Trophoblast cell (in vitro differentiated cells and primary cell): Measurements from ENCODE around the gene ATG14.

Source experiments
- DNase-seq, 2 donors: peaks; one replicate each; pipeline ENCODE4 v3.0.0-alpha.2; 2016
- H2AFZ ChIP-seq: 2 replicates; pipeline ENCODE4 v1.6.1; 2013; ENCODE audit warnings: low read length, moderate library complexity, mild to moderate bottlenecking; ENCODE audit not compliant: insufficient read depth, poor library complexity
- H2AK5ac ChIP-seq: 2 replicates; pipeline ENCODE4 v1.6.1; 2013; ENCODE audit warnings: mild to moderate bottlenecking, low read length
- H2BK120ac ChIP-seq: 2 replicates; pipeline ENCODE4 v1.6.1; 2013; ENCODE audit warnings: low read length, mild to moderate bottlenecking, moderate library complexity; ENCODE audit not compliant: insufficient read depth, poor library complexity
- H2BK12ac ChIP-seq: 2 replicates; pipeline ENCODE4 v1.6.1; 2013; ENCODE audit warnings: mild to moderate bottlenecking, low read length, moderate library complexity
- H2BK5ac ChIP-seq: 2 replicates; pipeline ENCODE4 v1.6.1; 2013; ENCODE audit warnings: low read length, low read depth, moderate library complexity, mild to moderate bottlenecking; ENCODE audit not compliant: poor library complexity
- H3K14ac ChIP-seq: 2 replicates; pipeline ENCODE4 v1.6.1; 2013; ENCODE audit warnings: mild to moderate bottlenecking, low read length
- H3K18ac ChIP-seq: 2 replicates; pipeline ENCODE4 v1.6.1; 2013; ENCODE audit warnings: mild to moderate bottlenecking, low read length
- H3K23ac ChIP-seq: 2 replicates; pipeline ENCODE4 v1.6.1; 2013; ENCODE audit warnings: low read length
- H3K27ac ChIP-seq: 2 replicates; pipeline ENCODE4 v1.5.1; 2013; ENCODE audit warnings: low read depth, mild to moderate bottlenecking, inconsistent platforms, low read length, moderate library complexity
- H3K27me3 ChIP-seq: 2 replicates; pipeline ENCODE4 v1.6.1; 2013; ENCODE audit warnings: inconsistent platforms, mild to moderate bottlenecking, low read length, moderate library complexity; ENCODE audit not compliant: insufficient read depth
- H3K36me3 ChIP-seq, 2 experiments: 1 replicate in 1 of 2; 2 replicates in 1 of 2; pipeline ENCODE4 v1.6.1; 2013; ENCODE audit warnings: low read length in 2 of 2, mild to moderate bottlenecking in 2 of 2, moderate library complexity in 1 of 2; ENCODE audit not compliant: insufficient read depth in 2 of 2, control insufficient read depth in 1 of 2
- H3K4ac ChIP-seq: 2 replicates; pipeline ENCODE4 v1.6.1; 2013; ENCODE audit warnings: low read depth, mild to moderate bottlenecking, low read length, moderate library complexity
- H3K4me1 ChIP-seq, 2 experiments: 1 replicate in 1 of 2; 2 replicates in 1 of 2; pipeline ENCODE4 v1.6.1; 2013; ENCODE audit warnings: low read length in 2 of 2, mild to moderate bottlenecking in 2 of 2, moderate library complexity in 1 of 2; ENCODE audit not compliant: insufficient read depth in 2 of 2, control insufficient read depth in 1 of 2
- H3K4me2 ChIP-seq: 2 replicates; pipeline ENCODE4 v1.6.1; 2013; ENCODE audit warnings: inconsistent platforms, mild to moderate bottlenecking, low read length, moderate library complexity
- H3K4me3 ChIP-seq: 2 replicates; pipeline ENCODE4 v1.5.1; 2013; ENCODE audit warnings: mild to moderate bottlenecking, low read depth, low read length, inconsistent platforms
- H3K79me1 ChIP-seq: one replicate; pipeline ENCODE4 v1.6.1; 2013; ENCODE audit warnings: low read length
- H3K79me2 ChIP-seq: 2 replicates; pipeline ENCODE4 v1.6.1; 2013; ENCODE audit warnings: low read length, mild to moderate bottlenecking; ENCODE audit not compliant: control insufficient read depth, insufficient read depth, poor library complexity
- H3K9ac ChIP-seq: 2 replicates; pipeline ENCODE4 v1.6.1; 2013; ENCODE audit warnings: mild to moderate bottlenecking, low read length
- H3K9me3 ChIP-seq: 2 replicates; pipeline ENCODE4 v1.6.1; 2013; ENCODE audit warnings: low read depth, mild to moderate bottlenecking, control low read depth, inconsistent platforms, low read length; ENCODE audit not compliant: insufficient read depth
- H4K12ac ChIP-seq: 2 replicates; pipeline ENCODE4 v1.6.1; 2013; ENCODE audit warnings: low read depth, mild to moderate bottlenecking, low read length, moderate library complexity
- H4K8ac ChIP-seq: 2 replicates; pipeline ENCODE4 v1.6.1; 2013; ENCODE audit warnings: low read depth, mild to moderate bottlenecking, low read length, moderate library complexity
- H4K91ac ChIP-seq: one replicate; pipeline ENCODE4 v1.6.1; 2013; ENCODE audit warnings: low read depth, mild to moderate bottlenecking, low read length, moderate library complexity
- WGBS: extraction: QIAGEN DNeasy Blood & Tissue Kit; methylation state at CpG from one replicate; pipeline ENCODE4 v1.1.7; 2013; ENCODE audit warnings: missing lambda C conversion rate; ENCODE audit not compliant: insufficient read length, insufficient coverage; ENCODE audit errors: extremely low coverage; 5-methylcytosine and 5-hydroxymethylcytosine counted together

The ATG14 gene

GRCh38 chr14:55351111-55351510, 60.5 kb downstream of the ATG14 start:
- H4K12ac ChIP-seq: no peak overlapping the region
- H2AK5ac ChIP-seq: no peak overlapping the region
- no peaks in the 10 kb centered on the region for H3K27me3 ChIP-seq
- H2BK12ac ChIP-seq: no peak overlapping the region
- H3K9ac ChIP-seq: no peak overlapping the region
- H3K4me2 ChIP-seq: no peak overlapping the region
- H4K91ac ChIP-seq: no peak overlapping the region
- H3K36me3 ChIP-seq: peaks cover 13 to 29% of the 10 kb centered on the region in 2 experiments
- H3K18ac ChIP-seq: no peak overlapping the region
- WGBS: no CpG with 5 or more reads among the region's 9 CpGs
- no peak overlapping the region for H2AFZ ChIP-seq
- H3K79me1 ChIP-seq: no peaks in the 10 kb centered on the region
- H2BK5ac ChIP-seq: no peak overlapping the region
- H3K79me2 ChIP-seq: peaks cover 1% of the 10 kb centered on the region
- no peak overlapping the region for H3K14ac ChIP-seq
- no peak overlapping the region for H2BK120ac ChIP-seq
- no peak overlapping the region for H3K4ac ChIP-seq
- no peak overlapping the region for H4K8ac ChIP-seq
- no peak overlapping the region for H3K4me3 ChIP-seq
- no peak overlapping the region for H3K23ac ChIP-seq
- DNase-seq: no peak
- no peak overlapping the region for H3K27ac ChIP-seq
- no peaks in the 10 kb centered on the region for H3K9me3 ChIP-seq
- H3K4me1 ChIP-seq: no peaks in the 10 kb centered on the region

GRCh38 chr14:55350461-55350860, 61.2 kb downstream of the ATG14 start:
- H3K79me1 ChIP-seq: no peaks in the 10 kb centered on the region
- H3K14ac ChIP-seq: no peak overlapping the region
- H3K79me2 ChIP-seq: peaks cover 1% of the 10 kb centered on the region
- H2BK120ac ChIP-seq: no peak overlapping the region
- H2AK5ac ChIP-seq: no peak overlapping the region
- no peak for DNase-seq
- WGBS: no CpG with 5 or more reads among the region's 4 CpGs
- no peak overlapping the region for H2AFZ ChIP-seq
- H4K12ac ChIP-seq: no peak overlapping the region
- peaks cover 10 to 26% of the 10 kb centered on the region in 2 experiments for H3K36me3 ChIP-seq
- H3K18ac ChIP-seq: no peak overlapping the region
- no peaks in the 10 kb centered on the region for H3K27me3 ChIP-seq
- no peak overlapping the region for H2BK5ac ChIP-seq
- H3K9ac ChIP-seq: no peak overlapping the region
- no peaks in the 10 kb centered on the region for H3K4me1 ChIP-seq
- H2BK12ac ChIP-seq: no peak overlapping the region
- no peak overlapping the region for H3K23ac ChIP-seq
- no peak overlapping the region for H4K8ac ChIP-seq
- H4K91ac ChIP-seq: no peak overlapping the region
- H3K4me3 ChIP-seq: no peak overlapping the region
- H3K4me2 ChIP-seq: no peak overlapping the region
- H3K9me3 ChIP-seq: no peaks in the 10 kb centered on the region
- no peak overlapping the region for H3K4ac ChIP-seq
- no peak overlapping the region for H3K27ac ChIP-seq

- H2BK120ac ChIP-seq: no peak overlapping the region
- H3K9me3 ChIP-seq: no peaks in the 10 kb centered on the region
- no peak overlapping the region for H3K4me2 ChIP-seq
- no peak overlapping the region for H3K14ac ChIP-seq
- H3K23ac ChIP-seq: no peak overlapping the region
- no peak overlapping the region for H2BK5ac ChIP-seq
- 100% methylated on average over 1 of the region's 12 CpGs for WGBS
- H2AK5ac ChIP-seq: no peak overlapping the region
- H3K79me1 ChIP-seq: no peaks in the 10 kb centered on the region
- H4K8ac ChIP-seq: no peak overlapping the region
- H3K36me3 ChIP-seq: peaks cover 10 to 22% of the 10 kb centered on the region in 2 experiments
- no peak overlapping the region for H4K91ac ChIP-seq
- H3K4me3 ChIP-seq: no peak overlapping the region
- H3K27me3 ChIP-seq: no peaks in the 10 kb centered on the region
- H3K4ac ChIP-seq: no peak overlapping the region
- H4K12ac ChIP-seq: no peak overlapping the region
- H2BK12ac ChIP-seq: no peak overlapping the region
- H3K4me1 ChIP-seq: no peaks in the 10 kb centered on the region
- no peak overlapping the region for H2AFZ ChIP-seq
- no peak overlapping the region for H3K9ac ChIP-seq
- peaks cover 1% of the 10 kb centered on the region for H3K79me2 ChIP-seq
- H3K27ac ChIP-seq: no peak overlapping the region
- H3K18ac ChIP-seq: no peak overlapping the region
- DNase-seq: no peak
These were observed 62.1 kb downstream of the ATG14 start for GRCh38 chr14:55349565-55349964.

- no peak overlapping the region for H2AK5ac ChIP-seq
- no peak overlapping the region for H3K23ac ChIP-seq
- no peak overlapping the region for H4K91ac ChIP-seq
- H3K4me2 ChIP-seq: no peak overlapping the region
- no CpG with 5 or more reads among the region's 4 CpGs for WGBS
- no peak overlapping the region for H2AFZ ChIP-seq
- H4K12ac ChIP-seq: no peak overlapping the region
- peaks cover 10 to 22% of the 10 kb centered on the region in 2 experiments for H3K36me3 ChIP-seq
- H3K79me2 ChIP-seq: peaks cover 1% of the 10 kb centered on the region
- no peak overlapping the region for H3K14ac ChIP-seq
- H3K79me1 ChIP-seq: no peaks in the 10 kb centered on the region
- no peak overlapping the region for H3K27ac ChIP-seq
- H2BK12ac ChIP-seq: no peak overlapping the region
- DNase-seq: no peak
- H2BK120ac ChIP-seq: no peak overlapping the region
- H3K9me3 ChIP-seq: no peaks in the 10 kb centered on the region
- H3K9ac ChIP-seq: no peak overlapping the region
- H2BK5ac ChIP-seq: no peak overlapping the region
- H3K4me3 ChIP-seq: no peak overlapping the region
- no peak overlapping the region for H4K8ac ChIP-seq
- no peak overlapping the region for H3K4ac ChIP-seq
- H3K18ac ChIP-seq: no peak overlapping the region
- H3K4me1 ChIP-seq: no peaks in the 10 kb centered on the region
- H3K27me3 ChIP-seq: no peaks in the 10 kb centered on the region
These were observed 62.7 kb downstream of the ATG14 start for GRCh38 chr14:55348766-55349453.
